CD4-positive, alpha-beta T cell treated with Interleukin-6 at 100 ng/mL for 8 hours (primary cell): ENCODE data around the gene EWSR1.
"Not testable (repeated sequence)": the region's sequence is repeated elsewhere in the genome, so short reads cannot be mapped to it uniquely, and the experiment has no call there.

Experiments
- DNase-seq: peaks from one replicate; pipeline ENCODE4 v3.0.0-alpha.2; 2020; ENCODE audit warnings: mixed read lengths, low spot score

The EWSR1 gene

DNA sequence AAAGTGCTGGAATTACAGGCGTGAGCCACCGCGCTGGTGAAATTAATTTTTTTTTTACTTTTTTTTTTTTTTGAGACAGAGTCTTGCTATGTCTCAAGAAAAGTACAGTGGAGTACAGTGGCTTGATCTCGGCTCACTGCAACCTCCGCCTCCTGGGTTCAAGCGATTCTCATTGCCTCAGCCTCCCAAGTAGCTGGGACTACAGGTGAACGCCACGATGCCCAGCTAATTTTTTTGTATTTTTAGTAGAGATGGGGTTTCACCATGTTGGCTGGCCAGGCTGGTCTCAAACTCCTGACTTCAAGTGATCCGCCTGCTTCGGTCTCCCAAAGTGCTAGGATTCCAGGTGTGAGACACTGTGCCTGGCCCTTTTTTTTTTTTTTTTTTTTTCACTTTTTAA, 20.2 kb upstream of the EWSR1 start:
- not testable (repeated sequence) for DNase-seq

DNA sequence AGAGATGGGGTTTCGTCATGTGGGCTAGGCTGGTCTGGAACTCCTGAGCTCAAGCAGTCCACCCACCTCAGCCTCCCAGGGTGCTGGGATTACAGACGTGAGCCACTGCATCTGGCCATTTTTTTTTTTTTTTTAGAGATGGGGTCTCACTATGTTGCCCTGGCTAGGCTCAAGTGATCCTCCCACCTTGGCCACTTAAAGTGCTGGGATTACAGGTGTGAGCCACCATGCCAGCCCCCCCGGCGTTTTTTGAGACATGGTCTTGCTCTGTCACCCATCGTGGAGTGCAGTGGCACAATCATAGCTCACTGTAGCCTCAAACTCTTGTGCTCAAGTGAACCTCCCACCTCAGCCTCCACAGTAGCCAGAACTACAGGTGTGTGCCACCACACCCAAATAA, 16.8 kb upstream of the EWSR1 start:
- no peak for DNase-seq

DNA sequence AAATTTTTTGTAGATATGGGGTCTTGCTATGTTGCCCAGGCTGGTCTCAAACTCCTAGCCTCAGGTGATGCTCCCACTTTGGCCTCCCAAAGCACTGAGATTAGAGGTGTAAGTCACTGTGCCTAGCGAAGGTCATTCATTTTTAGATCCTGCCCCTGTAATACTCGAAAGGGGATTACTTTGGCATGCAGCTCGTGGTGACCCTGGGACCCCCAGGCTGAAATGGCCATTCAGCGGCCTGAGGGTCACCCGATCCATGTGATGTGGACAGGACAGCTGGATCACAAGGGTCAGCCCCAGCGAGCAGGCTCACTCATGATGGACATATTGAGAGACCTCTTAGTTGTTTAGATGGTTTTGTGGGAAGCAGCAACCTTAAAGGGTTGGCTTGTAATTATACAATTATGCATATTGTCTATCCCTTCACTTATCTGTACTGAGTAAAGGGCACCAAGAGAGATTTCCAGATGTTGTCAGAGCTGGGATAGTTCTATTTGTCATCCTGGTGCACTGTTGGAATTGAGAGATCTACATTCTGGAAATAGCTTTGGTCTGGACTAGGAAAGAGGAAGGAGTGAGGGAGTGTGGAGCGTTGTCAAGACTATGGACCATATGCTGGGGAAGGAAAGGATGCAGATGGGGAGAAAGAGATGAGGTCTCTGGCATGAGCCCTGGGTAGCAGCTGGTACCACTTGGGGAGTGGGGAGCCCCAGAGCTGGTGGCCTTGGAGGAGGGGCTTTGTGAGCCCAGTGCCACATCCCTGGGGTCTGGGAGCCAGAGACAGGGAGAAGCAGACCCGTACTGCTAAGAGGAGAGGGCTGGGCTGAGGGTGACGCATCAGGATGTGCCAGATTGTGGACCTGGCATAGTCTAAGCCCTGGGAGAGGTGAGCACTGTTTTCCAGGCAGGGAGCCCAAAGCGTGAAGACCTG, 15.8 kb upstream of the EWSR1 start:
- no peak for DNase-seq

DNA sequence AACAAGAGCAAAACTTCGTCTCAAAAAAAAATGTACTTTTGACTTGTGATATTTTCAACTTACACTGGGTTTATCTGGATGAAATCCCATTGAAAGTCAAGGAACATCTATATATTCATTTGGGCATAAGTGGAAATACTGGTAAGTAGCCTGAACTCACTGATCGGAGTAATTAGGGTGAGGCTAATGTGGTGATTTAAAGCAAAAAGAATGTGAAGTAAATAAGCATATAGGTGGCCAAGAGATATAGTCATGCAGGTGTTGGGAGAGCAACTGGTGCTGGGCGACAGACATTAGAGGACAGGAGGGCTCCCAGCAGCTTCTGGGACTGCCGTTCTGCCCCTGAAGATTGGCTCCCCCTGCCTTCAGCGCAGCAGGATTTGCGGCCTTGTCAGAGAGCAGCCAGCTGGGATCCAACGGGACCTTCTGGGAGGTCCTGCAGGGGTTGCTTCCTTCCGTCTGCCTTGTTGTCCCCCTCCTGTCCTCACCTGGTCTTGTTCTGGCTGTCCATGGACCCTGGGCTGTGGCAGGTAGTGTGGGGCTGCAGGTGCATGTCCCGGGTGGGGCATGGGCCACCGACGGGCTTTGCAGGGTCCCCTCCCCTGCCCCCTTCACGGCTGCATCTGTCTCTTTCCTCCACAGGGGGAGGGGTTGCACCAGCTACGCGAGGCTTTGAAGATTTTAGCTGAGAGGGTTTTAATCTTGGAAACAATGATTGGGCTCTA, 14.3 kb upstream of the EWSR1 start:
- no peak for DNase-seq

DNA sequence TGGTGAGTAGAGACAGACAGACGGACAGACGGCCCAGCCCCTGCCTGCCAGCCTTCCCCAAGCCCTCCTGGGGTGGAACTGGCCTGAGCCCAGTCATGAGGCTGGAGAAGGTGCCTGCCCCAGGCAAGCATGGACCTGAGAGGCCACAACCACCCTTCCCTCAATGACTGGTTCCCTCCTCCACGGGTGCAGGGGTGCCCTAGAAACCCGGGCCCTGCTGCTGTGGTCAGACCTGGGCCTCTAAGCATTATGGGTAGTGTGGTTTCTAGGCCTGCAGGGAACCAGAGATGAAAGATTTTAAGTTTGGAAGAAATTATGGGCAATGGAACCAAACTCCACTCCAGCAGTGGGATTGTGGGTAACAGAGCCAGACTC, 13.8 kb upstream of the EWSR1 start:
- no peak for DNase-seq

DNA sequence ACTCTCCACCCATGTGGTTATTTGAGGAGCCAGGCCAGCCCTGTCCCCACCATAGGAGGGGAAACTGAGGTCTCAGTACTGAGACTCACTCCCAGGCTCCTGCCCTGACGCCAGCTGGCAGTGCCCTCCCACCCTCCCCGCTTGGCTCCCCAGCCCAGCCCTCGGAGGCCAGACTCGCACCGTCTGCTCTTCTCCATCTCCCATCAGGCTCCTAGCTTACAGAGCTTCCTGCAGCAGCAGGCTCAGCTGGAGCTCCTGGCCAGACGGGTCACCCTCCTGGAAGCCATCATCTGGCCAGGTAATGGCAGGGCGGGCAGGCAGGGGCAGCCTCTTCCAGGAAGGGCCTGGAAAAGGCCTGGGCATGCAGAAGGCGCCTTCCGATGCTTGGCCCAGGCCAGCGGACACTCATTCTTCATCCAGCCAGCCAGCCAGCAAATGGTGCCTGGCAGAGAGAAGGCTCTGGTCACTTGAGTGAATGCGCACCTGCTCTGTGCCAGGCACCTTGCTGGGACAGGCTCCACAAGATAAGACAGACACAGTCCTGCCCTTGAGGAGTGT, 12.9 kb upstream of the EWSR1 start:
- DNase-seq, result no peak

DNA sequence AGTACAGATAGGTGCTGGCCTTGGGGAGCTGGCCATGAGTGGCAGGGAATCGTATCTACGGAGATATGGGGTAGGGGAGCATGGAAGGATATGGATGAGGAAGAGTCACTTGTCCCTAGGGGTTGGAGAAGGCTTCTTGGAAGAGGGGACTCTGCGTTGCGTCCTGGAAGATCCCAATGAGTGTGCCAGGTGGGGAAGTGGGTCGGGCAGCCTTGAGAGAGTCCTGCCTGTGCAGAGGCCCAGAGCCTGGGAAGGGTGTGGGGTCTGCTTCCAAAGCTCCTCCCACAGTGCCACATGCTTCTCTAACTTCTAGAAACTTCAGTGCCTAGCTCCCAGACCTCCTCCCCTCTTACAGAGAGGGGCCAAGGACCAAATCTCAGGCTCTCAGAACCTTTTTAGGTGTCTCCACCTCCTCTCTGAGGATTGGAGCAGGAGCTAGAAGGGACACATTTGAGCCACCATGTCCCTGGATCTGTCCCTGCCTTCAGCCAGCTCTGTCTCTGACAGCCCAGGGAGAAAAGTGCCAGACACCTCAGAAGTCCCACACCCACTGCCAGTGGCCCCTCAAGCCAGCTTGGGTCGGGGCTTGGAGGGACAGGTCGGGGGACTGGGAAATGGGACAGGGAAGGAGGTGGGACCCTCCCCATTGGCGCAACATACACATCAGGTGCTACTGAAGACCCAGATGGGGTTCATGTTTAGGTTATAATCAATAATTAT, 11.3 kb upstream of the EWSR1 start:
- no peak for DNase-seq

DNA sequence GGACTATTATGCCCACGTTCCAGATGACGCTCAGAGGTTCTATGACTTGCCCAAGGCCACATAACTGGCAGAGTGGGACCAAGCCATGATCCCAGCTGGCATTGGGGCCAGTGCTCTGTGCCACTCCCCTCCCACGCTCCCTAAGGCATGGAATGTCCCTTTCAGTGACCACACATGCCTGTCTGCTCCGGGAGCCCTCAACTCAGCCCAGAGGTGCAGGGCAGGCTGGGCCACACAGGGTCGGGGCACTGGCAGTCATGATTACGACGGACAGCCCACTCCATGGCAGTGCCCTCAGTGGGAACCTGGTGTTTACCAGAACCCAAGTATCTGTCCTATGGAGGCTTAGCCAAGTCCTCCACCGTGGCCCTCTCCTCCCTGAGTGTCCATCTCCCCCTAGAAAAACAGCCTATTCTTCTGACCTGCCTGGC, 10.3 kb upstream of the EWSR1 start:
- no peak for DNase-seq

DNA sequence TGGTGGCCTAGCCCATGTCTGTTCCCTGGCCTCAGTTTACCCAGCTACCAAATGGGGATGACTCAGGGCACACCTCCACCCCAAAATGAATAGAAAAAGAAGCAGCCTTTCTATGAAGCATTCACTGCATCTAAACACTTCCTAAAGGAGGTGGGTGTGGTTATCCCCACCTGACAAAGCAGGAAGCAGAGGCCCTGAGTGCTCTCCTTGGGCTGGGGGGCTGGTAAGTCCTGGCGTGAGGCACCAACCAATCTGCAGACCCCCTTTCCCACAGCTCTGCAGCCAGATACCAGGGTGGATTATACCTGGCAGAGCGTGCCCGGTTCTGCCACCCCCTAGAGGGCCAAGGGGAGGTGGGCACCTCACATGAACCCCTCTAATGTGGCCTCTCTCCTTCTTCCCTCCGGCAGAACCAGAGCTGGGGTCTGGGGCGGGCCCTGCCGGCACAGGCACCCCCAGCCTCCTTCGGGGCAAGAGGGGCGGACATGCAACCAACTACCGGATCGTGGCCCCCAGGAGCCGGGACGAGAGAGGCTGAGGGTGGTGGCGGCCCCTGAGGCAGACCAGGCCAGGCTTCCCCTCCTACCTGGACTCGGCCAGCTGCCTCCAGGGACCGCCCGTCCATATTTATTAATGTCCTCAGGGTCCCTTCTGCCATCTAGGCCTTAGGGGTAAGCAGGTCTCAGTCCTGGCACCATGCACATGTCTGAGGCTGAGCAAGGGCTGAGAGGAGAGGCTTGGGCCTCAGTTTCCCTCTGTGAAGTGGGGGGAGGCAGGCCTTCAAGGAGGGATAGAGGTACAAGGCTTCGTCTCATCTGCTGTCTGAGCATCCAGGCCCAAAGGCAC, 9.4 kb upstream of the EWSR1 start:
- DNase-seq, result no peak

DNA sequence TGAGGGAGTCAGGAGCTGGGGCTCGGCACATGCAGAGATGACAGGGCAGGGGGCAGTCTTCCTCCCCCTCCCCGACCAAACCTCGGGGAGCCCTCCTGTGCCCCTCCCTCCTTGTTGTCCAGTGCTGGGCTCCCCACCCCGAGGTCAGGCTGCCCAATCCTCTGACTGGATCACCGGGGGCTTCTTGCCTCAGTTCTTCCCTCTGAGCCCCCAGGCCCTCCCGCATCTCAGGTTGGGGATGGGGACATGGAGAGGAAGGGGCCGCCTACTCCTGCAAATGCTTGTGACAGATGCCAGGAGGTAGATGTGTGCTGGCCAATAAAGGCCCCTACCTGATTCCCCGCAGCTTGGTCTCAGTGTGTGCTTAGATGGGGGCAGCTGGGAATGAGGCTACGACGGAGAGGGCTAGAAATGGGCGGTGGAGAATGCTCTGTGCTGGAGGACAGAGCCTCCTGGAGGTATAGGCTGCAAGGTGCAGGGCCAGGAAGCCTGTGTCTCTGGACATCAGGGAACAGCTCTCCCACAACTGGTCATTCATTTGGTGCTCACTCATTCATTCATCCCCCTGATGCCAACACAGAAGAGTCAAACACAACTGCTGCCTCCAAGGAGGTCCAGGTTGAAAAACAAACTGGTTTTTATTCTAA, 8.7 kb upstream of the EWSR1 start:
- no peak for DNase-seq

DNA sequence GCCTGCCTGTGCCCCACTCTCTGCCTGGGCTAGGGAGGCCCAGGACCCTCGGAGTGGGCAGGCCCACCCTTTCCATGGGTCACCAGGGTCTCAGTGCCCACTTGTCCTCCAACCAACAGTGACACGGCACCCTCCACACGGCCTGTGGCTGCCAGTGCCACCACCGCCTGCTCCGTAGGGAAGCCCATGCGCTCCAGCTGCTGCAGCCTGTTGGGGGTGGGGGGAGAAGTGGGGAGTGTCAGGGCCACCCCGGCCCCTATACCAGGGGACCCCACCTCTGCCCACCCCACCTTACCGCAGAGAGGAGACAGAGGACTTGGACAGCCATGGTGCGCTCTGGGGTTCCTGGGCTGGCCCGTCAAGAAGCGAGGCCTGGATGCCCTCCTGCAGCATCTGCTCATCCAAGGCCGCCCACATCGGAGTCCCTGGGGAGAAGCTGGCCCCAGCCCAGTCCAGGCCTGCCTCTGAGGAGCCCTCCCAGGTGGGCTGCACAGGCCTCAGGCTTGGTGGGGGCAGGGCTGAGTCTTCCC, 8.0 kb upstream of the EWSR1 start:
- no peak for DNase-seq

DNA sequence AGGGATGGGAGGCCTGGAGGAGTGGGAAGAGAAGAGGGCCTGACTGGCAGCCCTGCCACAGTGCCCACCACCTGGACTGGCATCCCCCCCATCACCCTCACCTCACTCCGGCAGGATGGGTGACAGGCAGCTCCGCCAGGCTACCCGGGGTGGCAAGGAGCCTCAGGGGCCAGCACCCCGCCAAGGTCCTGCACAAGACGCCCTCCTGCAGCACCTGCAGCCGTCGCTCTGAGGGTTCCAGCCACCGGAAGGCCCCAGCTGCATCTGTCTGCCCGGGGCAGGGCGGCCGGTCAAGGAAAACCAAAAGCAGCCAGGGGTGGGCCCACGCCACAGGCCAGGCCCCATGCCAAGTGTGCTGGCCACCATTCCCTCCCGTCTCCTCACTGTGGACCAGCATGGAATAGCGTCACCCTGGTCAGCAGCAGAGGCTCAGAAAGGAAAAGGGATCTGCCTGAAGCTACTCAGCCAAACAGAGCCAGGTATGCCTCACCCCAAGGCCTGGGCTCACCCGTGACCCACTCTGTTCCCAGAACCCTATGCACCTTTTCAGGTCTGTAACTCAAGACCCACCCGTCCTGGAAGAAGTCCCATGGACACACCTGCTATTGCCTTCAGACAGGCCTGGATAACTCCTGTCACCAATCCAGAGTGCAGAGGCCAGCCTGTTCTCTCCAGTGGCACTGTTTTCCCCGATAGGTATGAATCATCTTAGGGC, 7.3 kb upstream of the EWSR1 start:
- no peak for DNase-seq

DNA sequence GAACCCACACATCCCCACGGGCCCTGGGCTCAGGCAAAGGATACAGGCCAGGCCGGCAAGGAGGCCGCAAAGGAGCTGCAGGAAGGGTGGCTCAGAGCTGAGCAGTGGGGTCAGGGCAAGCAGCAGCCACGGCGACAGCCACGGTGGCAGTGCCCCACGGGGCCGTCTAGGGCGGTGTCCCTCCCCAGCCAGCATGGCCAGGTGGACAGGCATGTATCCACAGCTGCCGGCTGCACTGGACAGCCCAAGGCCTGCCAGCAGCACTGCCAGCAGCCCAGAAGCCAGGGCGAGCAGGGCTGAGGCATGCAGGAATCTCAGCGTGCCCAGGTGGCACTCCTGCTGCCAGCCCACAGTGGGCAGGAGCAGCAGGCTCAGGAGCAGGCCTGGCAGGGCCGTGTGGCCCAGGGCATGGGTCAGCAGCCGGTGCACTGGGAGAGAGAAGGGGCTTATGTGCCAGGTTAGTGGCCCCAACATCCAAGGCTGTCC, 4.2 kb upstream of the EWSR1 start:
- DNase-seq, result no peak

DNA sequence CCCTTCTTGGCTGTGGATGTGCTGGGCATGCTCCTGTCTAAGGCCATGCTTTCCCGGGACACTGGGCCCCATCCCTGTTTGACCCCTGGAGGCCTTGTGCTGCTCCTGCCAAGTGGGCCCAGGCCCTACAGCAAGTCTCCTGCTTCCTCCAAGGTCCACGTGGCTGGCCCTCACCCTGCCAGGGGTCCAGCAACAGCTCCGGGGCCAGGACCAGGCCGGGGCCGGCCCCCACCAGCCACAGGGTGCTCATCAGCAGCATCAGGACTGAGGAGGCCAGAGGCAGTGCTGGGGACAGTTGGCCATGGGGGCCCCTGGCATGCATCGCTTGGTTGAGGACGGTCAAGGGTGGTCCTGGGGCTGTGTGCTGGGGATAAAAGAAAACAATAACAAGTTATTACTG, 2.8 kb upstream of the EWSR1 start:
- DNase-seq, result no peak

DNA sequence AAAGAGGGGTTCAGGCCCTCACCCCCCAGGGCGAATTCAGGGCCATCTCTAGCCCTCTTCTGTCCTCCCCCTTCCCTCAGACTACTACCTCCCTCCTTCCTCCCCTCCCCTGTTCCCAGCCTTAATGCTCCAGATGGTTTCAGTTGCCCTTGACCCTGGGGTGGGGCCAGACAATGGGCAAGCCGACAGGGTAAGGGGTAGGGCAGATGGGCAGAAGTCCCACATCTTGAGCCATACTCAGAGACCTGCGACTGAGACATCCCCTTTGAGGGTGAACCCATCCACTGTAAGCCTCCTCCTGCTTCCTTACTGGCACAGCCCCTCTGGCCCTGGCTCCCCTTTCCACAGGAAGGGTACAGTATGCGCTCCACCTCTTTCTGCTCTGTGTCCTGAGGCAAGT, 2.1 kb upstream of the EWSR1 start:
- DNase-seq, result no peak

DNA sequence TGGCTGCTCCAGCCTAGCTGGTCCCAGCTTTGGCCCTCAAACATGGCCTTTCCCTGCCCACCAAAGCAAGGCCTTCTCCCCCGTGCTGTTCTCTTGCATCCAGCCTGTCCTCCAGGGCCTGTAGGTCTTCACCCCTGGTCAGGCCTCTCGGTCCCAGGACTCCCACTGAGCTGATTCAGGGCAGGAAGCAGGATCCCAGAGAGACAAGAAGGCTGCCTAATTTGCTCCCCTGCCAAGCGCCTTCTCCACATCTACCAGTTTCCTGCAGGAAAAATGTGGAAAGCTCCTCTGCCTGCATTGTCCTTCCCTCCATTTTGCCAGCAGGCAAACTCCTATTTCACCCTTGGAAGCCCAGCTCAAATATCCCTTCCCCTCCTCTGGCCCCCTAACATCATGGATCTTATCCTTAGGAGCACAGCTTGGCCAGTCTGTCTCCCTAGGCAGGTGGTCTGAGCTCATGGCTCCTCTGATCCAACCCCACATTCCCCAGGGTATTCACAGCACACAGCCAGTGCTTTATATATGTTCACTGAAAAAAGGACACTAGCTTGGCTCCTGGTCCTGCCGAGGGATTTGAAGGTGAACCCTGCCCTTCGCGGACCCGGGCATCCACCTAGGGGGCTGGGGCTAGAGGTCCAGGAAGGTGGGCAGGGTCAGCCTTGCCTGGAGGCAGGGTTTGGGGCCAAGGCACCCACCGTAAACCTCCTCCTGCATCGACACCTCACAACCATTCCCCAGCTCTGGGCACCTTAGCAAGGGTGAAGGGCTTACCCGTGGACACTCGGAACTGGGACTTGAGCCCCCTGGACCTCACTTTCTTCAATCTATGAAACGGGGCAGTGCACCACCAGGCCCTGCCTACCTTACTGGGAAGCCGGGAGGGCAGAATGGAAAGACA, 1.3 kb upstream of the EWSR1 start:
- no peak for DNase-seq

DNA sequence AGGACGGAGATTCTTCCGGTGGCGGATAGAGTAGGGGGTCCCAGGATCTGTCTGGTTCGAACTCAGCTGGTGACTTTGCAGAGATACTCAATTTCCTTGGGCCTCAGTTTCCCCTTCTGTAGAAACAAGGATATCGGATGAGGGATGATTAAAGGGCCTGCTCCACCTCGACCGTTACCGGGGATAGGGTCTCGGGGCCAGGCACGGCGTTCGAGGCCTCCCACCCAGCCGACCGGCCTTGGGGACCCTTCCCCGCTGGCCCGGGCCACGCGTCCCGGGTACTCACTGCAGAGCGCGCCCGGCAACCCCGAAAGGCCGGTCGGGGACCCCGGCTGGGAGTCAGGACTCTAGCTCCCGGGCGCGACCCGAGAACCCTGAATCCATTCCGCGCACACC, 608 bp upstream of the EWSR1 start:
- no peak for DNase-seq

DNA sequence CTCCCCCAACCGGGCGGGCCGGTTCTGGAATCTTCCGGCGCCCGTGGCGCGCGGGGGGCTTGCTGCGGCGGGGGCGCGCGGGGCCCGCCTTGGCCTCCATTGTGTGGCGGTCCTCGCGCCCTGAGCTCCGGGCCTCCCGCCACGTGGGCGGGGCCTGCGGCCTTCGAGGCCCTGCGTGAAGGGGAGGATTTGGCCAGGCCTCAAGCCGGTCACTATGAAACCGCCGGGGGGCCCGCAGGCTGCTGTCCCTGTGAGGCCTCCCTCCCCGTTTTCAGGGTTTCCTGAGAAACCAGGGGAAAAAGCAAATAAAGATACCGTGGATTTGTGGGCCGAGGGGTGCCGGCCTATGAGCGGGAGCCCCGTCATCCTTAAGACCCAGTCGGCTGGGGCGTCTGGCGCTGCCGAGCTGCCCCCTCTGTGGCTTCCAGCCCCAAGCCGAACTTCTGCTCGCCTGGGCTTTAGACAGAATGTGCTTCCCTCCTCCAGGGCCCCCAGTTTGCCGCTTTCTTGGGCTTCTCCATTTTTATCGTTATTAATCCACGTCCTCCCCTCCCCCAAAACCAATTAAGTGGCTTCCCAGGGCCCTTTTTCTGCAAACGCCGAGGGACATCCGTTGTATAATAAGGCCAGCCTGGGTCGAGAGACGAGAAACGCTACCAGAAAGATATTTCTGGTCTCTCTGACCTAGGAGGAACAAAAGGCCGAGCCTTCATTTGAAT, 602 bp downstream of the EWSR1 start:
- no peak for DNase-seq
